ENCODE measurements around the gene IL1RAP. TPM values are rescaled to one million over a fixed set of nuclear protein-coding genes. Genes with fewer than 3 reads are reported as not detected.

Gene IL1RAP
- total RNA-seq, 1 donor from 2014 or later = 8.2 TPM

GRCh38 chr3:190626951-190627620 lies 113.2 kb downstream of the IL1RAP start:
- Mint-ChIP-seq H3K9me3 (no peaks in the 10 kb centered on the region), H3K4me3 (no peak overlapping the region), H3K36me3 (no peaks in the 10 kb centered on the region), H3K27ac (no peak overlapping the region), H3K4me1 (ENCODE audit: unreplicated experiment) (no peaks in the 10 kb centered on the region), H3K27me3 (no peaks in the 10 kb centered on the region)
- TF ChIP-seq CTCF (conservative IDR thresholded peaks at IDR 0.05) = no peak
- DNase-seq (ENCODE audit: extremely low spot score, unreplicated experiment) = no peak

- Mint-ChIP-seq H3K4me1 (ENCODE audit: unreplicated experiment) (no peaks in the 10 kb centered on the region), H3K9me3 (no peaks in the 10 kb centered on the region), H3K36me3 (no peaks in the 10 kb centered on the region), H3K27ac (no peak overlapping the region), H3K4me3 (no peak overlapping the region), H3K27me3 (no peaks in the 10 kb centered on the region)
- no peak for DNase-seq (ENCODE audit: extremely low spot score, unreplicated experiment)
- TF ChIP-seq CTCF (conservative IDR thresholded peaks at IDR 0.05) = no peak
Measured at GRCh38 chr3:190629088-190629487, 115.2 kb downstream of the IL1RAP start.

- no peaks in the 10 kb centered on the region for H3K27me3 Mint-ChIP-seq
- no peak for TF ChIP-seq CTCF (conservative IDR thresholded peaks at IDR 0.05)
- no peaks in the 10 kb centered on the region for H3K4me1 Mint-ChIP-seq (ENCODE audit: unreplicated experiment)
- no peaks in the 10 kb centered on the region for H3K36me3 Mint-ChIP-seq
- H3K27ac Mint-ChIP-seq = no peak overlapping the region
- H3K9me3 Mint-ChIP-seq = no peaks in the 10 kb centered on the region
- H3K4me3 Mint-ChIP-seq = no peak overlapping the region
- DNase-seq (ENCODE audit: extremely low spot score, unreplicated experiment) = no peak
Measured at GRCh38 chr3:190631295-190631694, 117.4 kb downstream of the IL1RAP start.

- Mint-ChIP-seq H3K36me3 (no peaks in the 10 kb centered on the region), H3K27ac (no peak overlapping the region), H3K4me1 (ENCODE audit: unreplicated experiment) (no peaks in the 10 kb centered on the region), H3K9me3 (no peaks in the 10 kb centered on the region), H3K4me3 (no peak overlapping the region), H3K27me3 (no peaks in the 10 kb centered on the region)
- no peak for DNase-seq (ENCODE audit: extremely low spot score, unreplicated experiment)
- no peak for TF ChIP-seq CTCF (conservative IDR thresholded peaks at IDR 0.05)
Measured at GRCh38 chr3:190641564-190641963, 127.7 kb downstream of the IL1RAP start.

GRCh38 chr3:190642016-190642415 lies 128.1 kb downstream of the IL1RAP start:
- Mint-ChIP-seq H3K4me1 (ENCODE audit: unreplicated experiment) (no peaks in the 10 kb centered on the region), H3K27ac (no peak overlapping the region), H3K27me3 (no peaks in the 10 kb centered on the region), H3K9me3 (no peaks in the 10 kb centered on the region), H3K4me3 (no peak overlapping the region), H3K36me3 (no peaks in the 10 kb centered on the region)
- no peak for TF ChIP-seq CTCF (conservative IDR thresholded peaks at IDR 0.05)
- no peak for DNase-seq (ENCODE audit: extremely low spot score, unreplicated experiment)

GRCh38 chr3:190644035-190644434 lies 130.2 kb downstream of the IL1RAP start:
- DNase-seq (ENCODE audit: extremely low spot score, unreplicated experiment) = no peak
- no peak for TF ChIP-seq CTCF (conservative IDR thresholded peaks at IDR 0.05)
- Mint-ChIP-seq H3K27me3 (no peaks in the 10 kb centered on the region), H3K4me1 (ENCODE audit: unreplicated experiment) (no peaks in the 10 kb centered on the region), H3K9me3 (no peaks in the 10 kb centered on the region), H3K36me3 (no peaks in the 10 kb centered on the region), H3K4me3 (no peak overlapping the region), H3K27ac (no peak overlapping the region)
